Activated CD4-positive, CD25-positive, alpha-beta regulatory T cell treated with anti-CD3 and anti-CD28 coated beads, Interleukin-2, amount 50 U/mL, for 72 hours (primary cell): ENCODE measurements around the gene SMIM26.

Experiments
- DNase-seq: peaks from one replicate; pipeline ENCODE4 v3.0.0; 2021

Gene SMIM26

GRCh38 chr20:18585134-18585533, 17.9 kb downstream of the SMIM26 start:
- no peak for DNase-seq

GRCh38 chr20:18587665-18588573, 20.7 kb downstream of the SMIM26 start, which contains the start of gene DTD1:
TSS of gene DTD1 (plus strand) at chr20:18588054. CDS start at chr20:18588073, 19 bp downstream.
- peak; percentile 97 for DNase-seq

- DNase-seq: no peak
These were observed 21.3 kb downstream of the SMIM26 start for GRCh38 chr20:18588574-18588933.

- DNase-seq: no peak
These were observed 22.9 kb downstream of the SMIM26 start for GRCh38 chr20:18589941-18590674.

DNA sequence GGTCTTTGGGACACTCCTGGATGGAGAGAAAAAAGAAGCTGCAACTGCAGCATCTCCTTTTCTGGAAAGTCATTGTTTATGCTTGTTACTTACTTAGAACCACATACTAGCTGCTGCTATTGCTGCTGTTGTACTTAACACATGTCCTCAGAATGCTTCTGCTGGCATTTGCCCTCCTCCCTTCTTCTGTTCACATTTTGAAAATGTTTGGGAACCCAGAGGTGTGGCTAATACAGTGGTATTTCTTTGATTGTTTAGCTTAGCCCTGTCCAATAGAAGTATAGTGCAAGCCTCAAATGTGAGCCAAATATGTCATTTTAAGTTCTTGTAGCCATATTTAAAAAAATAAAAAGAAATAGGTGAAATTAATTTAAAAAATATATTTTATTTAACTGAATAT, 29.0 kb downstream of the SMIM26 start:
- no peak for DNase-seq

DNA sequence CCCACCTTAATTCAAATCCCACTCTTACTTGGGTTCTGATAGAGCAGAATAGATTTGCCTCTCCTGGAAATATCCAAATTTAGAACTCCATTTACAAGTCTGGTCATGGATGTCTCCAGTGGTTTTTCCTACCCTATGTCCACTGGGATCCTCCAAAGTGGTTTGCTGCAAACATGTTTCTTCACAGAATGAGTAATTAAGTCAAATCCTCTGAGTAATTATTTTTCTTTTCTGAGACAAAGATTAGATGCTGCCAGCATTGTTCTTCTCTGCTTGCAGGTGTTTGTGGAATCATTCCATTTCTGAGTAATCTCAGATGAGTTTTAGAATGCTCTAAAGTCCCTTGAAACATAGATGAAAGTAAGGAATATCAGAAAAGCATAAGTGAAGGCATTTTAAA, 42.5 kb downstream of the SMIM26 start:
- DNase-seq: no peak

- no peak for DNase-seq
These were observed 44.3 kb downstream of the SMIM26 start for GRCh38 chr20:18611492-18611891.

GRCh38 chr20:18613553-18613952, 46.3 kb downstream of the SMIM26 start:
- DNase-seq: no peak

GRCh38 chr20:18614244-18614643, 47.0 kb downstream of the SMIM26 start:
- no peak for DNase-seq

DNA sequence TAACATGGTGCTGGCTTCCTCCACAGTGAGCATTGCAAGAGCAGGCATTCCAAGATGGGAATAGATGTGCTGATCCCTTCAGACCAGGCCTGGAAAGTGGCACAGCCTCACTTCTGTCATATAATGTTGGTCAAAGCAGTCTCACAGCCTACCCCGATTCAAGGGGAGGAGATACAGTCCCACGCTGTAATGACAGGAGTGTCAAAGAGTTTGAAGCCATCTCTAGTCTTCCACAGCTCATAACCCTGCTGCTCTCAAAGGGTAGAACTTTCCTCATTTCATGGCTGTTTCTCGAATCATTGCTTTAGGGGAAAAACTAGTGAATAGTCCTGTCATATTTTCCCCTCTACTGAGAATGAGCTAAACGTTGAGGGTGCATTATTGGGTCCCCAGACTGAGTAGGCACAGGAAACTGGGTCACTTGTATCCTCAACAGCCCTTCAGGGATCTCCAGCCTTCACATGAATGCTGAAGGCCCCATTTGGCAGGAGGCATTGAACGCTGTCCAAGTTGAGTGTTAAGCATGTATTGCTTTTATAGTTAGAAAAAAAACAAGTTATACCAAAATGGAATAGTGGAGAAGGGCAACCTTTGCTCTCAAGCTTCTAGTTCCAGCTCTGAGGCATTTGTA, 47.9 kb downstream of the SMIM26 start:
- no peak for DNase-seq
